ENCODE data around the gene HOXA4.

DNA sequence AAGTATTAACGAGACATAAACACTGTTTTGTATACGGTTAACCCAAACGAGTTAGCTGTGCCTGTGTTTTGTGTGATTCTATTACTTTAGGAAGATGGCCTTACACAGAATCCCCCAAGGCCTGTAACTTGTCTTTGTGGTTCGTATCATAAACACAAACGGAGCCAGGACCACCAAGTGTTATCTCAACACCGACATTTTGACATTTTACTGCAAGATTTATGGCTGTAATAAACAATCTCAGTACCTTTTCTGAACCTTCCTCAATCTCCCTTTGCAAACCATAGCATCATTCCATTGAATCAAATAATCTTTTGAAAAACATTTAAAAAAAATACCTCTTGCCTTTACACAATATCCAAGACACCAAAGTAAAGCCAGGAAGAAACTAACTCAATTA is 2.4 kb upstream of the HOXA4 start:
- TF ChIP-seq, protein P1, sequence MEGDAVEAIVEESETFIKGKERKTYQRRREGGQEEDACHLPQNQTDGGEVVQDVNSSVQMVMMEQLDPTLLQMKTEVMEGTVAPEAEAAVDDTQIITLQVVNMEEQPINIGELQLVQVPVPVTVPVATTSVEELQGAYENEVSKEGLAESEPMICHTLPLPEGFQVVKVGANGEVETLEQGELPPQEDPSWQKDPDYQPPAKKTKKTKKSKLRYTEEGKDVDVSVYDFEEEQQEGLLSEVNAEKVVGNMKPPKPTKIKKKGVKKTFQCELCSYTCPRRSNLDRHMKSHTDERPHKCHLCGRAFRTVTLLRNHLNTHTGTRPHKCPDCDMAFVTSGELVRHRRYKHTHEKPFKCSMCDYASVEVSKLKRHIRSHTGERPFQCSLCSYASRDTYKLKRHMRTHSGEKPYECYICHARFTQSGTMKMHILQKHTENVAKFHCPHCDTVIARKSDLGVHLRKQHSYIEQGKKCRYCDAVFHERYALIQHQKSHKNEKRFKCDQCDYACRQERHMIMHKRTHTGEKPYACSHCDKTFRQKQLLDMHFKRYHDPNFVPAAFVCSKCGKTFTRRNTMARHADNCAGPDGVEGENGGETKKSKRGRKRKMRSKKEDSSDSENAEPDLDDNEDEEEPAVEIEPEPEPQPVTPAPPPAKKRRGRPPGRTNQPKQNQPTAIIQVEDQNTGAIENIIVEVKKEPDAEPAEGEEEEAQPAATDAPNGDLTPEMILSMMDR (conservative IDR thresholded peaks at IDR 0.05; ENCODE audit: low read length): no peak
- no peak for TF ChIP-seq EZH2phosphoT487 (IDR thresholded peaks at IDR 0.05; ENCODE audit: borderline replicate concordance)

Data from Loucy (cell line).